Activated CD4-positive, alpha-beta T cell treated with anti-CD3 and anti-CD28 coated beads for 4 hours (primary cell): ENCODE data around the gene NDNF.

Experiments used
- DNase-seq, 2 donors: peaks; one replicate each; pipeline ENCODE4 v3.0.0-alpha.2; 2020

The NDNF gene

GRCh38 chr4:121070696-121071639, 1.4 kb downstream of the NDNF start:
- peak; percentile 6 to 15 for DNase-seq

DNA sequence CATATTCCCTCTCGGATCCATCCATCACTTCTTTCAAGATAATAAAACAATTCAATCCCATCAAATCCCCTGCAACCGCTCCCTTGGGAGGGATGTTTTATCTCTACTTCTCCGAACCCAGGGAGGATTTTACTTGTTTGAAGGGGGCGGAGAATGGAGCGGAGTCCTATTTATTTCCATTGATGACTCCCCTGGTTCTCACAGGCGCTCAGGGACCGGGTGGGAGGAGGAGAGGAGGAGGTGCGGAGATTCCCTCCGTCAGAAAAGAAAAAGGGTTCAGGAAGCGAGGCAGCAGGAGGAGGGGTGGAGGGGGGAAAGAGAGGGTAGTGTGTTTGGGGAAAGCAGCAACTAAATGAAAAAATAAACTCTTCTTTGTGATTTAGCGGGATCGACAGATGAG, 2.1 kb downstream of the NDNF start:
- DNase-seq = no peak

DNA sequence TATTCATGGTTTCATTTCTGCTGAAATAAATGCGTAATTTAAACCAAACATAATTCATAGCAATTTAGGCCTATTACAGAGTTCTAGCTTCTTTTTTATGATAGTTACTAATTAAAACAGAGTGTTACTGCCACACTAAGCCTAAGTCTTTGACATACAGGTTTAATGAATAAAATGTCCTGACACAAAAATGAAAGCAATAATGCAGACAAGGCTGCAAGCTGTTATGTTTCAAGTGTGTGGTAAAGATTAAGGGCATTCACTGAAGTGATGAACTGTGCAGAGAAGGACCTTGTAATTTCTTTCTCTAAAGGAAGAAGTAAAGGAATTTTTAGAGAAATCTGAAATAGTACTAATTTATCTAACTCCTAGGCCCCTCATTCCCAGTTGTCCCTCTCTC, 2.9 kb downstream of the NDNF start:
- DNase-seq = no peak

DNA sequence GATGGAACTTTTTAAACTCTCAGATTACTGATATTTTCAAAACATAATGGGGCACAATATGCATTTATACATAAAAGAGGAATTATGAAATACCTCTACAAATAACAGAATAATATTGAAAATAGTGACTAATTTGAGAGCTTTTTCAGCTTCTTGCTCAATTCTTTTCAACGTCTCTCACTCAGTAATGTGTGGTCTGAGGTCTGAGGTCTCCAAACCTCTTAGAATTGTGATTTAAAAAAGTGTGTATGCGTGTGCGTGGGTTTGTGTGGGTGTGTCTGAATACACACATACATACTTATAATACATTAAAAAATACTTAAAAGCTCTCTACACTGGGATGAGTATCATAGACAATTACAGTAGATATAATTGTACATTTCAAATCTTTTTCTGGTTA, 7.9 kb downstream of the NDNF start:
- DNase-seq = no peak

DNA sequence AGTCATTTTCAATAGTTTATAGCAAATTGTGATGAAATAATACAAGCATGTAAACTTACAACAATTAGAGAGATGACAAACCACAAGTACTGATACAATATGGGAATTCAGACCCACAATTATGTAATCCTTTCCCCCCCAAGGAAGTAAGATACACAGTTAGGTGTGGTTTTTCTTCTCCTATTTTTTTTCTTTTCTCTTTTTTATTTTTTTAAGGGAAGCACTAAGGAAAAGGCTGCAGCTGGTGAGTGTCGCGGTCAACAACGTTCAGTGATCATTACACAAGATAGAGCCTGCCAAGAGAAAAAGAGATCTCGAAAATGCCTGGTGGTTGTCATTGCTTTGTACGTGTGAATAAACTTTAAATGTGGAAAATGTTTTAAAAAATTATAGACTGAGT, 9.8 kb downstream of the NDNF start:
- DNase-seq = no peak

GRCh38 chr4:121061861-121062260, 10.5 kb downstream of the NDNF start:
- no peak for DNase-seq

- no peak for DNase-seq
Measured at GRCh38 chr4:121061215-121061614, 11.1 kb downstream of the NDNF start.

DNA sequence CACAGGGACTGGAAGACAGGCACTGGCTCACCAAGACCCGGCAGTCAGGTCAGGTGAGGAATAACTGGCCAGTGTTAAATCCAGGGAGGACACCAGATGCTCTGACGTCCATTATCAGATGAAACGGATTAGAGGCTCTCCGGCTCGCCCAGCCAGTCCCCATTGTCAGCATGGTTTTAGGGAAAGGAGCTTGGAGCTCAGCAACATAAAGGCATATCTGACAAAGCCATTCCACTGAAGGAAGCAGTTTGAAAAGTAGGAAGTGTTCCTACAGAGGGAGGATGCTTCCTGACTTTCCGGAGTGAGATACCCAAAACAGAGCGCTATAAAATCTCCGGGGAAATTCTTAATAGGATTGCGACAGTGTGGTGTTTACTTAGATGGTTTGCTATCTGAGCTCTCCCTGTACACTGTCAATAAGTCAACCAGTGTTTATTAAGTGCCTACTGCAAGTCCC, 14.8 kb downstream of the NDNF start:
- DNase-seq = no peak

- DNase-seq = no peak
Measured at GRCh38 chr4:121056066-121056465, 16.3 kb downstream of the NDNF start.

GRCh38 chr4:121054373-121054772, 18.0 kb downstream of the NDNF start:
- DNase-seq = no peak

GRCh38 chr4:121053601-121054143, 18.7 kb downstream of the NDNF start:
- no peak for DNase-seq

DNA sequence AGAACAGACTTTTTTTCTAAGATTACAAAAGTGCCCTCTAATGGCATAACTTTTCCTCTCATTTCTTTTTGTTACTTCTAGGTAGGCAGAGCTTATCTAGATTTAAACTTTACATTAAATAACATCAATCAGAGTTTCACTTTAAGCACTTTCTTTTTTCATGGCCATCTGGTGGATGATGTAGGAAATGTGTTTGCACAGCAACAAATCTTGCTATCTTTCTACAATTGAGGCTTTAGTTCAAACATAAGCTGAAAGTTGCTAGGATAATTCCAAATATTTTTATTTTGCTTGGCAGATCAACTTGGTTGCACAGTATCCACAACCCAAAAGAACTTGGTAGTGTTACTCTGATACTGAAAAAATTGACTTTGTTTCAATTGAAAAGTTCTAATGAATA, 22.0 kb downstream of the NDNF start:
- no peak for DNase-seq

DNA sequence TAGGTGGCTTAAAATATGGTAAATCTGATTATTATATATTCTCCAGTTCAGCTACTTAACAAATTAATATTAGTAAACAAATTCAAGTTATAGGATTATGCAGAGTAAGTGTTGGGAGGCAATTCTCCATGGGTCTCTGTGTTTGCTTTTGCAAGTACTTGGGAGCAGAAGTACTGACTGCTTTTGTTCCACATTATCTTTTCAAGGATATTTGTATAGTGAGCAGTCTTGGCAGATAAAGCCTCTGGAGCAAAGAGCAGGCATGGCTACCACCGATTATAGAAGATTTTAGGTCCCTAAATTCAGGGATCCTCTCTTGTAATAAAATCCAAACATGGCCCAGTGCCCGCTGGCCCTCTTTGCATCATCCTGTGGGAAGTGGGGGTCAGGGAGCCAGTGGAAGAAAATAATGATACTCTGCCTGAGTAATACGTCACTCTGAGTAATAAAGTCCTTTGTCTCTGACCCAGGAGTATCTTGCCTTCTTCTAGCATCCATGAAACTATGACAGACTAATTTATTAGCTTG, 23.2 kb downstream of the NDNF start:
- DNase-seq = no peak

- no peak for DNase-seq
Measured at GRCh38 chr4:121048165-121048564, 24.2 kb downstream of the NDNF start.

- DNase-seq = peak in 1 of 2 donors; percentile 3
Measured at GRCh38 chr4:121041307-121042090, 30.8 kb downstream of the NDNF start.

DNA sequence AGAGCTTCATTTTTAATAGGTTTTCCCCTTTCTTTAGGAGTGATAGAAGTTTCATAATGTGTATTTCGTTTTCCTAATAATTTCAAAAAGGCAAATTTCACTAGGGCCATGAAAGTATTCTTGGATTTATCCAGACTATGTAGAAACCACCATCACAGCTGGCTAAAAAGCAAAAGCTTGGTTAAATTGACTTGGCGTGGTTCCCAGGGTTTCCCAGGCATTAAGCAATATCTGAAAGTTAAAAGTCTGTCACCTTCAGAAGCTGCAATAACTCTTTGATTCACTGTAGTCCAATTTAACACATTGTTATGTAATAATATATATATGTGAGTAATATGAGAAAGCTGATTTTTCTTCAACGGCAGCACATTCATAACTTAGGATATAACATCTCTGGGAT, 38.3 kb downstream of the NDNF start:
- DNase-seq = no peak

DNA sequence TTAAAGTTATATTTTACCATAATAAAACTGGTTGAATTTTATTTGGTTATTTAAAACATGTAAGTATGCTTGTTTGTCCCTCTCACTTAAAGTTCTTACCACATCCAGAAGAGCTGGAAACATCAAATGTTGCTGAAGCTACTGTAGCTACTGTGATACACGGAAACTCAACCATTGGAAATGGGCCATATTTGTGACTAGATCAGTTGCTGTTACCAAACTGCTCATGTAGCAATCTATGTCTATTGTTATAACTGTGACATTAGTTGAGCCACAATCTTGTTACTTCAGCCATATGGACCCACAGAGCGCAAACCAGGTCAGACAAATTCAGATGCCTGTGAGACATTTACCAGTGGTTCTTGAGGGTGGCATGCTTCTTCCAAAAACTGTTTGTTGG, 41.6 kb downstream of the NDNF start:
- no peak for DNase-seq

- DNase-seq = no peak
Measured at GRCh38 chr4:121030131-121030530, 42.2 kb downstream of the NDNF start.

DNA sequence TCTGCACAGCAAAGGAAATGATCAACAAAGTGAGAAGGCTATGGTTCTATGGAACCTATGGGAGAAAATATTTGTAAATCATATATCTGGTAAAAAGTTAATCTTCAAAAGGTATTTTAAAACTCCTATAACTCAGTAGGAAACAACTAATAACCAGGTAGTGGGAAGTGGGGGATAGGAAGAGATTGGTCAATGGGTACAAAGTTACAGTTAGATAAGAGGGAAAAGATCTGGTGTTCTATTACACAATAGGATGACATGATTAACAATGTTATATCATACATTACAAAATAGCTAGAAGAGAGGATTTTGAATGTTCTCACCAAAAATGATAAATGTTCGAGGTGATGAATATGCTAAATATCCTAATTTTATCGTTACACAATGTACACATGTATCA, 46.3 kb downstream of the NDNF start:
- no peak for DNase-seq

DNA sequence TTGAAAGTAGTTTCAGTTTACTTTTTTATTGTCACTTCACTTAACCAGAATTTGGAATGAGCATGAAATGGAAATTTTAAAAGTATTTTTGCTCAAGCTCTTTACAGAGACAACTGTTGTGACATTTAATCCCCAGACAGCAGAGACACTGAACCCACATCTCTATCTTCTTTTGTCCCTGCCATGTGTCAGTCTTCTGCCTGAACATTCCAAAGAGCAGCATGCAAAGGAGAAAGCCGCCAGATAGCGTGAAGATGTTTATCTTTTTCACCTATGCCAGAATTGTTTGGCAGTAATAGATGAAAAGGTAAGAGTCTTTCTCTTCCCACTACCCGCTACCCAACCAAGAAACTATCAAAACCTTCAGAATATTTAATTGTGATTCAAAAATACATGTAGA, 46.8 kb downstream of the NDNF start:
- no peak for DNase-seq

DNA sequence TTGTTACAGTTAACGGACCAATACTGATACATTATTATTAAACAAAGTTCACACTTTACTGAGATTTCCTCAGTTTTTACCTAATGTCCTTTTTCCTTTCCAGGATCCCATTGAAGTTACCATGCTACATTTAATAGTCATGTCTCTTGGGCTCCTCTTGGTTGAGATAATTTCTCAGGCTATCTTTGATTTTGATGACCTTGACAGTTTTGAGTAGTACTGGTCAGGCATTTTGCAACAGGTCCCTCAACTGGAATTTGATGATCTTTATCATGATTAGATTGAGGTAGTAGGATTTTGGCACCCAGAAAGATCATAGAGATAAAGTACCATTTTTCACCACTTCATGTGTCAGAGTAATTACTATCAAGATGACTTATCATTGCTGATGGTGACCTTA, 53.8 kb downstream of the NDNF start:
- no peak for DNase-seq

DNA sequence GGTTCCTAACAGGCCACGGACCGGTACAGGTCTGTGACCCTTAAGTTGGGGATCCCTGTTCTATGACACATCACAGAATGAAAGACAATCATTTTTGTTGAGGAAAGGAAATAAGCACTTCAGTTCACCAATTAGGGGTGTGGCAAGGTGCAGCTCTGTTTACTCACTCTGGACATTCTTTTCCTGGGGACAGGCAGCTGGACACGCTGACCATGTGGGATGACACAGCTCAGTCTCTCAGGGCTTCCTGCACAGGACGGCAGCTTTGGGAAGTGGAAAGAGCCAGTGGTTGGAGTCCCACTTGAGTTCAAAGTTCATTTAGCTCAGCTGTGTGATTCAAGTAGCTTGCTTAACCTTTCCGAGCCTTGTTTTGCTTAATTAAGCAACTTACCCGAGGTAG, 55.7 kb downstream of the NDNF start:
- no peak for DNase-seq

GRCh38 chr4:121015421-121015820, 56.9 kb downstream of the NDNF start:
- DNase-seq = no peak

DNA sequence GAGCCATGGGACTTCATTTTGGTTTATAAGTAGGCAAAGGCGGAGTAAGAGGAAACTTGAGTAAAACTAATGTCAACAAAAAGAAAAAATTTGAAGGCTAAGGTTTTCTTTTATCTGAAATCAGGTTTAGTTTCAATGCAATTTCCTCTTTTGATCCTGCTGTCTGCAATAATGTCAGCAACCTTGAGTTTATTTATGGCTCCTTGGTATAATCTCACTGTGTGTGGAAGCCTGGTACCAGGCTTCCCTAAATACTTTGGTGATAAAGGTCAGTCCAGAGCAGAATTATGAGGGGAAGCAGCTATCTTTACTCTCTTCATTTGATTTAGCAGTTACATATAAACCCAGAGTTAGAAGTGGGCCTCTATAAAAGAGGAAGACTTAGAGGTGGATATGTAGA, 57.8 kb downstream of the NDNF start:
- no peak for DNase-seq
